PFSK-1 (cell line): ENCODE measurements around the gene USP20.

Experiments
- FOXP2 ChIP-seq: optimal IDR thresholded peaks from 2 replicates; pipeline ENCODE3; 2011; ENCODE audit warnings: borderline replicate concordance, control low read depth, inconsistent platforms; ENCODE audit not compliant: insufficient read depth; ENCODE audit errors: extremely low read length, extremely low read depth
- POLR2AphosphoS5 ChIP-seq: IDR thresholded peaks from 2 replicates; pipeline ENCODE4 v1.6.1; 2012; ENCODE audit warnings: low read depth, mild to moderate bottlenecking, control low read depth, low read length, moderate library complexity
- SIN3A ChIP-seq: IDR thresholded peaks from 2 replicates; pipeline ENCODE4 v1.6.1; 2012; ENCODE audit warnings: mild to moderate bottlenecking, low read length, moderate library complexity, borderline replicate concordance; ENCODE audit not compliant: insufficient read depth
- TAF1 ChIP-seq: IDR thresholded peaks from 2 replicates; pipeline ENCODE4 v1.6.1; 2012; ENCODE audit warnings: low read length, control low read depth, borderline replicate concordance; ENCODE audit not compliant: insufficient read depth
- TF ChIP-seq, protein P1 (sequence below), 2 experiments: IDR thresholded peaks; 2 replicates each; pipeline versions ENCODE4 v1.6.1 to v1.8.0; 2011 to 2012; ENCODE audit warnings: low read depth in 2 of 2, low read length in 2 of 2, control low read depth in 1 of 2, inconsistent platforms in 1 of 2, mild to moderate bottlenecking in 1 of 2, moderate library complexity in 1 of 2; ENCODE audit not compliant: insufficient read depth in 1 of 2

USP20 gene

DNA sequence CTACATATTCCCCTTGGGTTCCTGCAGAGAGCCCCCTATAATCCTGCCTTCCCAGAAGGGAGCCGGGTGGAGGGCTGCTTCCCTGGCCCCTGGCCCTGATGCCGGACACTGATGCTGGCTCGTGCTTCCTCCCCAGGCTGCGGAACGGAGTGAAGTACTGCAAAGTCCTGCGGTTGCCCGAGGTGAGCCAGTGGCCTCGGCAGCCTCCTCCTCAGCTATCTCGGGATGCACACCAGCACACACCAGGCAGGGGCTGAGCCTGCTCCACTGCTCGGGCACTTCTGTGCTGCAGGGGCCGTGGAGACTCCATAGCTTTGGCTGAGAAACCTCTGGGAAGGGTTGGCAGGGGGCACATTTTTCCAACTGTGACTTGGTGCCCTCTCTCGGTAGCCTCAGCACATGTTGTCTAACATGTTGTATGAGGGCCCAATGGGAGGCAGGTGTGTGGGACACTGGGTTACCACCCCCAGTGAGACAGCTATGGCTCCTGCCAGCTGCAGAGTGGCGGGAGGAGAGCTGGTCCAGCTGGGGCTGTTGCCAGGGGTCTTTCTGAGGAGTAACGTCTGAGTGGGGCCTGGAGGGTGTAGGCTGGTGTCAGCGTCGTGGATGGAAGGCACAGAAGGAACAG is 38.4 kb downstream of the USP20 start:
- TF ChIP-seq POLR2AphosphoS5 = no peak
- TF ChIP-seq, protein P1, sequence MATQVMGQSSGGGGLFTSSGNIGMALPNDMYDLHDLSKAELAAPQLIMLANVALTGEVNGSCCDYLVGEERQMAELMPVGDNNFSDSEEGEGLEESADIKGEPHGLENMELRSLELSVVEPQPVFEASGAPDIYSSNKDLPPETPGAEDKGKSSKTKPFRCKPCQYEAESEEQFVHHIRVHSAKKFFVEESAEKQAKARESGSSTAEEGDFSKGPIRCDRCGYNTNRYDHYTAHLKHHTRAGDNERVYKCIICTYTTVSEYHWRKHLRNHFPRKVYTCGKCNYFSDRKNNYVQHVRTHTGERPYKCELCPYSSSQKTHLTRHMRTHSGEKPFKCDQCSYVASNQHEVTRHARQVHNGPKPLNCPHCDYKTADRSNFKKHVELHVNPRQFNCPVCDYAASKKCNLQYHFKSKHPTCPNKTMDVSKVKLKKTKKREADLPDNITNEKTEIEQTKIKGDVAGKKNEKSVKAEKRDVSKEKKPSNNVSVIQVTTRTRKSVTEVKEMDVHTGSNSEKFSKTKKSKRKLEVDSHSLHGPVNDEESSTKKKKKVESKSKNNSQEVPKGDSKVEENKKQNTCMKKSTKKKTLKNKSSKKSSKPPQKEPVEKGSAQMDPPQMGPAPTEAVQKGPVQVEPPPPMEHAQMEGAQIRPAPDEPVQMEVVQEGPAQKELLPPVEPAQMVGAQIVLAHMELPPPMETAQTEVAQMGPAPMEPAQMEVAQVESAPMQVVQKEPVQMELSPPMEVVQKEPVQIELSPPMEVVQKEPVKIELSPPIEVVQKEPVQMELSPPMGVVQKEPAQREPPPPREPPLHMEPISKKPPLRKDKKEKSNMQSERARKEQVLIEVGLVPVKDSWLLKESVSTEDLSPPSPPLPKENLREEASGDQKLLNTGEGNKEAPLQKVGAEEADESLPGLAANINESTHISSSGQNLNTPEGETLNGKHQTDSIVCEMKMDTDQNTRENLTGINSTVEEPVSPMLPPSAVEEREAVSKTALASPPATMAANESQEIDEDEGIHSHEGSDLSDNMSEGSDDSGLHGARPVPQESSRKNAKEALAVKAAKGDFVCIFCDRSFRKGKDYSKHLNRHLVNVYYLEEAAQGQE (IDR thresholded peaks at IDR 0.05; ENCODE audit: insufficient read depth in 1 of 2, low read depth in 2 of 2, low read length in 2 of 2) = no peak
- no peak for TF ChIP-seq TAF1

DNA sequence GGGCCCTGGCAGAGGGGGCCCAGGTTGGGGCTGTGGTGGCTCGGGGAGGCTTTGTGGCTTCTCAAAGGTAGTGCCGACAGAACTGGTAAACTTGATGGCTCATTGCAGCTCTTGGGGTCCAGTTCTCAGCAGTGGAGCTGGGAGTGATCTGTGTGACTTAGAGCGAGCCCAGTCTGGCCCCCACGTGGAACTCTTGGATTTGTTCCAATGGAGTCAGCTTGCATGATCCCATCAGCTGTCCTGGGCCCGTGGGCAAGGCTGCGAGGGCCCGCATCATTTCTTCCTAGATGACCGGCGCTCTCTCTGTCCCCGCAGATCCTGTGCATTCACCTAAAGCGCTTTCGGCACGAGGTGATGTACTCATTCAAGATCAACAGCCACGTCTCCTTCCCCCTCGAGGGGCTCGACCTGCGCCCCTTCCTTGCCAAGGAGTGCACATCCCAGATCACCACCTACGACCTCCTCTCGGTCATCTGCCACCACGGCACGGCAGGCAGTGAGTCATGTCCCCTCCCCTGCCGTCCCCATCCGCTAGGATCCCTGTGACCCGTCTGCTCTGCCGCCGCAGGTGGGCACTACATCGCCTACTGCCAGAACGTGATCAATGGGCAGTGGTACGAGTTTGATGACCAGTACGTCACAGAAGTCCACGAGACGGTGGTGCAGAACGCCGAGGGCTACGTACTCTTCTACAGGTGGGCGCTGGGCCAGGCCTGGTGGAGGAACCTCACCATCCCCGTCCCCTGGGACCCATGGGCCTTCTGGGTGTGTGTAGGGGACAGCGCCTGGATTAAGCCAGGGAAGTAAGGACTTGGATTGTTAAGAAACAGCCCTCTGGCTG is 39.2 kb downstream of the USP20 start:
- no peak for TF ChIP-seq TAF1
- no peak for TF ChIP-seq FOXP2
- TF ChIP-seq, protein P1 (IDR thresholded peaks at IDR 0.05; ENCODE audit: insufficient read depth in 1 of 2, low read depth in 2 of 2, low read length in 2 of 2) = no peak
- TF ChIP-seq POLR2AphosphoS5 = no peak
- TF ChIP-seq SIN3A = no peak

DNA sequence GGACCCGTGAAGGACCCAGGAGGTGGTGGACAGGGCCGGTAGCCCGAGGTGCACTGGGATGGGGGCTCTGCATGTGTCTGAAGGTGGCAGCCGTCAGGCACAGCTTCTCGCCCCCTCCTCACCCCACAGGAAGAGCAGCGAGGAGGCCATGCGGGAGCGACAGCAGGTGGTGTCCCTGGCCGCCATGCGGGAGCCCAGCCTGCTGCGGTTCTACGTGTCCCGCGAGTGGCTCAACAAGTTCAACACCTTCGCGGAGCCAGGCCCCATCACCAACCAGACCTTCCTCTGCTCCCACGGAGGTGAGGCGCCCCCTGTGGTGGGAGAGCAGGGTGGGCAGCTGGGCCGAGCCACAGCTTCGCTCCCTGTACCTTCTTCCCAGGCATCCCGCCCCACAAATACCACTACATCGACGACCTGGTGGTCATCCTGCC is 39.9 kb downstream of the USP20 start:
- TF ChIP-seq FOXP2 (no peak), TAF1 (no peak)

DNA sequence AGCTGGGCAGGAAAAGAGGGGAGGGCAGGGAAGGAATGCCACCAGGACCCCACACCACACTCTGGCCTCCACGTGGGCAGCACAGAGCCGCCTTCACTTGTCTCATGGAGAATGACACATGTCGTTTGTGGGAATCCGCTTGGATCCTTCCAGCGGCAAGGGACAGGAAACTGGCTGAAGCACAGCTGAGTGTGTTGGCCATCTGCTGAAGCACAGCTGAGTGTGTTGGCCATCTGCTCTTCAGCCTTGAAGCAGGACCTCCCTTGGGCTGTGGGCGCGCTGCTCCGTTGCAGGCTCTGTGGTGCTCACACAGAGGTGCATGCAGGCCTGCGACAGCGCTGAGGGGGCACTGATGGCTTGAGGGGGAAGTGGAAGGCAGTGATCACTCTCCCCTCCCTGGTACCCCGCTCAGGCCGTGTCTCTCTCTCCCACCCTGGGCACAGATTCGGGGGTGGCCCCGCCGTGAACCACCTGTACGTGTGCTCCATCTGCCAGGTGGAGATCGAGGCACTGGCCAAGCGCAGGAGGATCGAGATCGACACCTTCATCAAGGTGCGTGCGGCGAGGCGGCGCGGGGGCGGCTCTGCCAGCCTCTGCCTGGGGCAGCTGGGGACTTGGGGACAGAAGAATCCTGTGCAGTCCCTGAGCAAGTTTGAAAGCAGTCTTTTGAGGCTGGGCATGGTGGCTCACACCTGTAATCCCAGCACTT is 40.6 kb downstream of the USP20 start:
- no peak for TF ChIP-seq TAF1
- TF ChIP-seq POLR2AphosphoS5 = no peak
- TF ChIP-seq FOXP2 = no peak
- TF ChIP-seq SIN3A = no peak
- TF ChIP-seq, protein P1 (IDR thresholded peaks at IDR 0.05; ENCODE audit: insufficient read depth in 1 of 2, low read depth in 2 of 2, low read length in 2 of 2) = no peak

DNA sequence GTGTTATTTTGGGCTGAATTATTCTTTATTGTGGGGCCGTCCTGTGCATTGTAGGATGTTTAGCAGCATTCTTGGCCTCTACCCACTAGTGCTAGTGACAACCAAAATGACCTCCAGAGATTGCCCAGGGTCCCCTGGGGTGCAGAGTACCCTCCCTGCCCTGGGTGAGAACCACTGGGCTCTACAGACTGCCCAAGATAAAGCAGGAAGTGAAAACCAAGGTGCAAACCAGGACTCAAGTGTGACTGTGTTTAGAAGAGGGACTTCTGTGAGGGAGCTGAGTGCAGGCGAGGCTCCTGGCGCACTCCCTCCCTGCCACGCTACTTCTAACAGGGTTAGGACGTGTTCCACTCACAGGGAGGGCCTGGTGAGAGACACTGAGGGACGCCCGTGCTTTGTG is 41.6 kb downstream of the USP20 start:
- TF ChIP-seq POLR2AphosphoS5 = no peak

DNA sequence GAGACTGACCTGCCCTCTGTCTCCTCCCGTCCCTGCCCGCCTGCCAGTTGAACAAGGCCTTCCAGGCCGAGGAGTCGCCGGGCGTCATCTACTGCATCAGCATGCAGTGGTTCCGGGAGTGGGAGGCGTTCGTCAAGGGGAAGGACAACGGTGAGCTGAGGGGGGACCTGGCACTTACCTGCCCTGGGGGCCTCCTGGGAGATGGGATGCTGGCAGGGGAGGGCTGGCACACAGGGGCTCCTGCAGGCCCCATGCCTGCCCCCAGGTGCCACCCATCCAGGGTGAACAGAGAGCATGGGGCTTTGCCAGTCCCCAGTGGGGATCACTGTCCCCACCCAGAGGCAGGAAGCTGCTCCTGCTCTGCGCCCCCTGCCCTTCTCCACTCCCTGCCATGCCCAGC is 43.0 kb downstream of the USP20 start:
- TF ChIP-seq FOXP2 = no peak
- TF ChIP-seq POLR2AphosphoS5 = no peak
- TF ChIP-seq SIN3A = no peak
- TF ChIP-seq, protein P1 (IDR thresholded peaks at IDR 0.05; ENCODE audit: insufficient read depth in 1 of 2, low read depth in 2 of 2, low read length in 2 of 2) = no peak
- no peak for TF ChIP-seq TAF1
